Measurements from ENCODE around the gene TSPAN31.
A peak's percentile ranks its signal among the peaks of the same experiment; 100 is the strongest.

Gene TSPAN31

GRCh38 chr12:57723630-57723962 lies 21.2 kb upstream of the TSPAN31 start:
- no peaks in the 10 kb centered on the region for H3K79me2 ChIP-seq (ENCODE audit: control insufficient read depth, low read length)
- no peak overlapping the region for H3K27ac ChIP-seq (ENCODE audit: low read depth, low read length)
- H3K27me3 ChIP-seq (ENCODE audit: control insufficient read depth, low read length): no peaks in the 10 kb centered on the region
- H3K36me3 ChIP-seq (ENCODE audit: control insufficient read depth, low read length): peaks cover 46% of the 10 kb centered on the region
- no peaks in the 10 kb centered on the region for H4K20me1 ChIP-seq (ENCODE audit: control insufficient read depth, insufficient read depth, low read depth, low read length)
- H3K4me3 ChIP-seq (ENCODE audit: low read length): no peak overlapping the region
- H3K9me2 ChIP-seq (replicated peaks; ENCODE audit: control insufficient read depth, low read length): no peaks in the 10 kb centered on the region
- no peaks in the 10 kb centered on the region for H3K9me3 ChIP-seq (ENCODE audit: control insufficient read depth, insufficient read depth, low read length)
- peaks cover 11% of the 10 kb centered on the region; the same call in 1 of the 2 replicates for H3F3A ChIP-seq (ENCODE audit: control insufficient read depth, insufficient read depth)
- TF ChIP-seq EZH2phosphoT487 (IDR thresholded peaks at IDR 0.05; ENCODE audit: borderline replicate concordance, low read length) (no peak), CTCF (IDR thresholded peaks at IDR 0.05; ENCODE audit: low read depth, low read length, poor library complexity, severe bottlenecking) (no peak)
- H3K4me2 ChIP-seq (ENCODE audit: low read length): no peak overlapping the region
- peaks cover 15% of the 10 kb centered on the region for H3K4me1 ChIP-seq (ENCODE audit: control insufficient read depth, low read length)

- Histone ChIP-seq H3K27me3 (ENCODE audit: control insufficient read depth, low read length) (no peaks in the 10 kb centered on the region), H3K27ac (ENCODE audit: low read depth, low read length) (no peak overlapping the region), H3F3A (ENCODE audit: control insufficient read depth, insufficient read depth) (peaks cover 11% of the 10 kb centered on the region; the same call in 1 of the 2 replicates), H3K4me2 (ENCODE audit: low read length) (no peak overlapping the region), H4K20me1 (ENCODE audit: control insufficient read depth, insufficient read depth, low read depth, low read length) (no peaks in the 10 kb centered on the region), H3K9me3 (ENCODE audit: control insufficient read depth, insufficient read depth, low read length) (no peaks in the 10 kb centered on the region), H3K79me2 (ENCODE audit: control insufficient read depth, low read length) (no peaks in the 10 kb centered on the region), H3K4me1 (ENCODE audit: control insufficient read depth, low read length) (peaks cover 15% of the 10 kb centered on the region), H3K36me3 (ENCODE audit: control insufficient read depth, low read length) (peaks cover 39% of the 10 kb centered on the region), H3K9me2 (replicated peaks; ENCODE audit: control insufficient read depth, low read length) (no peaks in the 10 kb centered on the region), H3K4me3 (ENCODE audit: low read length) (no peak overlapping the region)
- TF ChIP-seq EZH2phosphoT487 (IDR thresholded peaks at IDR 0.05; ENCODE audit: borderline replicate concordance, low read length) (no peak), CTCF (IDR thresholded peaks at IDR 0.05; ENCODE audit: low read depth, low read length, poor library complexity, severe bottlenecking) (no peak)
Measured at GRCh38 chr12:57724003-57724935, 20.6 kb upstream of the TSPAN31 start.

GRCh38 chr12:57724936-57725740 lies 19.7 kb upstream of the TSPAN31 start:
- peaks cover 15% of the 10 kb centered on the region for H3K4me1 ChIP-seq (ENCODE audit: control insufficient read depth, low read length)
- peak overlapping the region; percentile 13; the same call in 1 of the 2 replicates for H3K4me2 ChIP-seq (ENCODE audit: low read length)
- no peak overlapping the region for H3K27ac ChIP-seq (ENCODE audit: low read depth, low read length)
- H3K79me2 ChIP-seq (ENCODE audit: control insufficient read depth, low read length): no peaks in the 10 kb centered on the region
- no peaks in the 10 kb centered on the region for H3K27me3 ChIP-seq (ENCODE audit: control insufficient read depth, low read length)
- no peak overlapping the region for H3K4me3 ChIP-seq (ENCODE audit: low read length)
- no peaks in the 10 kb centered on the region for H3K9me3 ChIP-seq (ENCODE audit: control insufficient read depth, insufficient read depth, low read length)
- no peaks in the 10 kb centered on the region for H3K9me2 ChIP-seq (replicated peaks; ENCODE audit: control insufficient read depth, low read length)
- H3K36me3 ChIP-seq (ENCODE audit: control insufficient read depth, low read length): peaks cover 32% of the 10 kb centered on the region
- H3F3A ChIP-seq (ENCODE audit: control insufficient read depth, insufficient read depth): peaks cover 11% of the 10 kb centered on the region; the same call in 1 of the 2 replicates
- H4K20me1 ChIP-seq (ENCODE audit: control insufficient read depth, insufficient read depth, low read depth, low read length): no peaks in the 10 kb centered on the region
- TF ChIP-seq EZH2phosphoT487 (IDR thresholded peaks at IDR 0.05; ENCODE audit: borderline replicate concordance, low read length) (no peak), CTCF (IDR thresholded peaks at IDR 0.05; ENCODE audit: low read depth, low read length, poor library complexity, severe bottlenecking) (no peak)

Measured in DOHH2 (cell line).